Sigmoid colon (tissue), 4 donors: ENCODE data around the gene RUNX1.

ENCODE experiments used
- CTCF ChIP-seq, 4 experiments: fragments of 450-650 bp in 3 of 4; fragments of 200-600 bp in 1 of 4; IDR thresholded peaks; one replicate each; pipeline ENCODE4 v1.5.1; 2016 to 2019; ENCODE audit warnings: antibody characterized with exemption in 4 of 4, mild to moderate bottlenecking in 3 of 4, moderate library complexity in 2 of 4
- POLR2AphosphoS5 ChIP-seq, 4 donors: sonication (generic); formaldehyde crosslinking; IDR thresholded peaks; one replicate each; pipeline ENCODE4 v1.6.1; 2017; ENCODE audit warnings: antibody characterized with exemption in 4 of 4

DNA sequence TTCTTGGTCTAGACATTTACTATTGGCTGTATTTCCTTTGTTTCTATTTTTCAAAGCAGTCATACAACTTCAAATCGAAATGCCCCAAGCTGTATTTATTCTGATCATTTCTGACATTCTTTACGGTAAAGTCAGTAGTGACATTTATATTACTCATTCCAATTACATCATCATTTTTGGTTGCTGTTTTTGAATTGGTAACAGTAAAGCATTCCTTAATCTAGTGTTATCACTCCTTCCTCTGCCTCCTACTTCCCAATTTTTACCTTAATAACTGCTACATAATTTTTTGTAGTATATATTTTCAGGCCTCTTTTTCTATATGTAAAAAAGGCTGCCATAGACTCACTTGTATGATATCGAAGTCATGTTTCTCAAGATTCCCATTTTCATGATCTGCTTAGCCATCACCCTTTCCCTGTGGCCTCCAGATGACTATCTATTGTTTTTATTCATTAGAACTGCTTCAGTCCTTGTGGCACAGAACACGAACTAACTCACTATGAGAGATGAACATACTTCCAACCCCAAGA, 167.2 kb downstream of the RUNX1 start:
- TF ChIP-seq CTCF (IDR thresholded peaks at IDR 0.05) (no peak), POLR2AphosphoS5 (IDR thresholded peaks at IDR 0.05) (no peak)
